GM18499 (cell line): Measurements from ENCODE around the gene NXN.
"Not testable (repeated sequence)": the region's sequence is repeated elsewhere in the genome, so short reads cannot be mapped to it uniquely, and the experiment has no call there.

Source experiments
- ATAC-seq: cut with Tn5 transposase; IDR thresholded peaks from one replicate; pipeline ENCODE4 v1.9.1; 2021; ENCODE audit warnings: moderate number of reproducible peaks; ENCODE audit not compliant: insufficient read depth, unreplicated experiment

NXN gene

GRCh38 chr17:848402-848801 is 131.2 kb downstream of the NXN start:
- no peak for ATAC-seq

GRCh38 chr17:846901-847843 is 132.4 kb downstream of the NXN start:
- no peak for ATAC-seq

- no peak for ATAC-seq
These were observed 138.3 kb downstream of the NXN start for GRCh38 chr17:841313-841712.

DNA sequence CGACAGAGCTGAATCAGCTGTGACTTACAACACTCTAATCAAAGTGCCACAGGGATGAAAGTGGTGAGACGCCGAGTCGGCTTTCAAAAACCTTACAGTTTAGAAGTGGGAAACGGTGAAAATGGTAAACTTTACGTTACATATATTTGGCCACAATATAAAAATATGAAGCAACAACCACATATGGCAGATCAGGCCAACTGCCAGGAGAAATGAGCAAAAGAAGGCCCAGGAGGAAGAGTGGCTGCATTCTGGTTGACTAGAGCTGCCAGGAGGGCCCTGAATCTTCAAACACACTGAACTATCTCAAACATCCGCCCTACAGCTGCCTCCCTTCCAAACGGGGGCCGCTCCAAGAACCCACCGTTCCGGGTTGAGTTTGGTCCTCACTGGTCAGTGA is 141.1 kb downstream of the NXN start:
- ATAC-seq, result no peak

DNA sequence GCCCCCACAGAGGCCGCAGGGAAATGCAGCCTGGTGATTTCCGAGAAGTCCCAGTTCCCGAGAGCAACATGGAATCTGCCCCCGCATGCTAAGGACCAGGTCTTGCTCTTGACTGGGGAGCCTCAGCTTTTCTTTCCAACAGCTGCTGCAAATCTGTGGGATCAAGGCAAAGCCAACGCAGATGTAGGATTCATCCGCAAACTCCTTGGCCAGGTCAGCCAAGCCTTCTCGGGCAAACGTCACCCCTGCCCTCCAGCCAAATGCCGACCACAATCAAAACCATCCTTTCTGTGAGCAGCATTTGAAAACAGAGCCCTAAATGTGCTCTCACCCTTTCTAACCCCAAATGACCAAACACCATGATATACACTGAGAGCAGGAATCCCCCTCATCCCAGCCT is 143.4 kb downstream of the NXN start:
- ATAC-seq, result no peak

DNA sequence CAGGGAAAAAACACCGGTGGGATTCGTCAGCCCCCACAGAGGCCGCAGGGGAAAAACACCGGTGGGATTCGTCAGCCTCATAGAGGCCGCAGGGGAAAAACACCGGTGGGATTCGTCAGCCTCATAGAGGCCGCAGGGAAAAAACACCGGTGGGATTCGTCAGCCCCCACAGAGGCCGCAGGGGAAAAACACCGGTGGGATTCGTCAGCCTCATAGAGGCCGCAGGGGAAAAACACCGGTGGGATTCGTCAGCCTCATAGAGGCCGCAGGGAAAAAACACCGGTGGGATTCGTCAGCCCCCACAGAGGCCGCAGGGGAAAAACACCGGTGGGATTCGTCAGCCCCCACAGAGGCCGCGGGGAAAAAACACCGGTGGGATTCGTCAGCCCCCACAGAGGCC is 143.9 kb downstream of the NXN start:
- ATAC-seq, result not testable (repeated sequence)

DNA sequence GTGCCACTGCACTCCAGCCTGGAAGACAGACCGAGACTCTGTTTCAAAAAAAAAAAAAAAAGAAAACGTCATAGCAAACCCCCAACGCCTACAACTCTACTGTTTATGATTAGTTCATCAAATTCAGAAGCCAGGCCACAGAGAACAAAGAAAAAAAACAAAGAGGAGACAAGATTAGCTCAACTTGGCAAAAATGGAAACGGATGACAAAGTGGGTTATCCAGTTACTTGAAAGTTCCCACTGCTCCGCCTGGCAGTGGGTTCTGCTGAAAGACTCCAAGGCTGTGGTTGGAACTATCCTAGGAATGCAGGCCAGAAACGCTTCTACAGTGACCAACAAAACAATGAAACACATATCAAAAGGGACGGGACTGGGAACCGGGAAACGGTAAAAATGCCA is 144.3 kb downstream of the NXN start:
- no peak for ATAC-seq

- no peak for ATAC-seq
These were observed 145.4 kb downstream of the NXN start for GRCh38 chr17:834136-834535.

DNA sequence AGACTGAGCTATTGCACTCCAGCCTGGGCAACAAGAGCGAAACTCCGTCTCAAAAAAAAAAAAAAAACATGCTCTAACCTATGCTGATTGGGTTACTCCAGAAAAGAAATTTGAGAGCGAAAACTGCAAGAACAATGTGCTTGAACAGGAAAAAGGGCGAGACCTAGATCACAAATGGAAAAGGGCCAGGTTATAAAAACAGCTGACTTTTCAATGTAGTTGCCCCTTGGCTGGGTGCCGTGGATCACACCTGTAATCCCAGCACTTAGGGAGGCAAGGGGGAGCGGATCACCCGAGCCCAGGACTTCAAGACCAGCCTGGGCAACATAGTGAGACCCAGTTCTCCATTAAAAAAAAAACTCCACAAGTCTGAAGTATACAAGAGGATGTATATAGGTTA is 148.6 kb downstream of the NXN start:
- no peak for ATAC-seq

GRCh38 chr17:830381-830780 is 149.2 kb downstream of the NXN start:
- no peak for ATAC-seq

- ATAC-seq, result not testable (repeated sequence)
These were observed 150.0 kb downstream of the NXN start for GRCh38 chr17:829614-830013.

GRCh38 chr17:828761-829160 is 150.8 kb downstream of the NXN start:
- no peak for ATAC-seq

DNA sequence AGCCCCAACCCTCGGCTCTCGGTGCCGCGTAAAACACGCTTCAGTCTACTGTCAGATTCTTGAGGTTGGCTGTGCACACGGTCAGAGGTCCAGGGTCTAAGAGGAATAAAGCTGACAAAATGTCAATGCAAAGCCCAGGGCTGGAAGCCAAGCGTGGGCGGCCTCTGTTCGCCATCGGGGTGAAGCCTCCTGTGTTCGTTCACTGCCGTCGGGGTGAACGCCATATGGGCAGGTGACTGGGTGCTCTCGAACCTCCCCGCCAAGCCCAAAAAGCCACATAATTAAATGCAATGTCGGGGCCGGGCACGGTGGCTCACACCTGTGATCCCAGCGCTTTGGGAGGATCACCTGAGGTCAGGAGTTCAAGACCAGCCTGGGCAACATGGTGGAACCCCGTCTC is 152.8 kb downstream of the NXN start:
- ATAC-seq, result no peak

- ATAC-seq, result no peak
These were observed 154.4 kb downstream of the NXN start for GRCh38 chr17:825216-825615.

- ATAC-seq, result no peak
These were observed 155.2 kb downstream of the NXN start for GRCh38 chr17:824378-824777.

DNA sequence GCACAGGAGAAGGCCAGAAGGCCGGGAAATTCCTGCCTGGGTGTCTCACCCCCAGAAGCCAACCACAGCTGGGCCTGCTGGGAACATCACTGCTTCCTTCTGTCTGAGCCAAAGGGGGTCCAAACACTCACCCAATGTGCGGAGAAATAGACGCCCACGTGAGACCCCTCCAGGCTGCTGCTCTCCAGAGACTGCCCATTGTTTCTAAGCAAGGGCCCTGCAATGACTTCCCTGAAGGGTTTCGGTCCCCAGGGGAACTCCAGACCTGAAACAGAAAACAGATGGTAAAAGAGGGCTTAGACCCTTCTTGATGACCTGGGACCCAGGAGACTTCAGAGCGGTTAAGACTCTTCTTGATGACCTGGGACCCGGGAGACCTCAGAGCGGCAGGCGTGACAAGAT is 156.1 kb downstream of the NXN start:
- no peak for ATAC-seq

GRCh38 chr17:819251-819650 is 160.3 kb downstream of the NXN start:
- no peak for ATAC-seq

GRCh38 chr17:814371-814770 is 165.2 kb downstream of the NXN start:
- no peak for ATAC-seq

DNA sequence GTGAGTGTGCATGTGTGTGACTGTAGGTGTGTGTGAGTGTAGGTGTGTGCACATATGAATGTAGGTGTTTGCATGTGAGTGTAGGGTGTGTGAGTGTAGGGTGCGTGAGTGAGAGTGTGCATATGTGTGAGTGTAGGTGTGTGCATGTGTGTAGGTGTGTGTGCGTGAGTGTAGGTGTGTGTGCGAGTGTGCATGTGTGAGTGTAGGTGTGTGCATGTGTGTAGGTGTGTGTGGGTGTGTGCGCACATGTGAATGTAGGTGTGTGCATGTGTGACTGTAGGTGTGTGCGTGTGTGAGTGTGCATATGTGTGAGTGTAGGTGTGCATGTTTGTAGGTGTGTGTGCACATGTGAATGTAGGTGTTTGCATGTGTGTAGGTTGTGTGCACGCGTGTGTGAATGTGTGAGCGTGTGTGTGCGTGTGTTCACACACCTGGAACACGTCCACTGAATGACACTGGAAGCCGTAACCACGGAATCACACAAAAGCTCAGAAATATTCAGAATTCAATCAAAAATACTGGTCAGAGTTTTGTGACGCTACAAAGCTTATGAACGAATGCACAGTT is 166.9 kb downstream of the NXN start:
- ATAC-seq, result no peak

DNA sequence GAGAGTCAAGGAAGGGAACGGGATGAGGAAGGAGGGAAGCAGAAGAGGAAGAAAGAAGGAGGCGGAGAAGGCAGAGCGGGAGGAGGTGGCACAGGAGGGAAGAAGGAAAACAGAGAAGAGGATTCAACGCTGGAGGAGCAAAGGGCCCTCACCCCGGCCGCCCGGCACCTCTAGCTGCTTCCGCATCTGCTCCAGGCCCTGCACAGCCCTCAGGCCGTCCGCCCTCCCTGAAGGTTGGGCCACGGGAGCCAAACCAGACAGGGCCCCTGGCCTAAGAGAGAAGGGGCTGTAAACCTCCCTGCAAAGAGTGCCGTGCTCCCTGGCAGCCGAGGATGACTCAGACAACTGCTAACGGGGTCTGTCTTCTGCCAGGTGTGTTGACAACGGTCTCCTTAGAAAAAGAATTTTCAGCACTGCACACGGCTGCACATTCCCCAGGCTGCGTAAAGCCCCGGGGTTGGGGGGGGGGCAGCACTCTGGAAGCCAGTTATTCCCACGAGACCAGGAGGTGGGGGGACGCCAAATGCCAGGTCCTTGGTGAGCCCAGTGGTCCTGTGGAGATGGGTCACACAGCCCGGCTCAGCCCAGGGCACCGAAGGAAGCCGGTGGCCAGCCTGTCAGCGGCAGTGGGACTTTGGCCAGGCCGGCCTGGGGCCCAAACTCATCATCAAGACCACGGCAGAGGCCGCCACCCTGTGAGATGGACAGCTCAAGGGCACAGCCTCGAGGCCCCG is 168.4 kb downstream of the NXN start:
- no peak for ATAC-seq
